C4-2B (cell line): ENCODE measurements around the gene ATP1B3.

ENCODE experiments used
- H3K27ac ChIP-seq: fragments of 450-650 bp; 2 replicates; pipeline ENCODE4 v1.5.1; 2017
- CTCF ChIP-seq: fragments of 450-650 bp; conservative IDR thresholded peaks from 2 replicates; pipeline ENCODE4 v1.5.1; 2017; ENCODE audit warnings: mild to moderate bottlenecking
- ZFX ChIP-seq: fragments of 450-650 bp; IDR thresholded peaks from 2 replicates; pipeline ENCODE4 v1.6.1; 2017

Gene ATP1B3

GRCh38 chr3:141851411-141851810 lies 25.0 kb upstream of the ATP1B3 start:
- TF ChIP-seq CTCF (no peak), ZFX (no peak)
- H3K27ac ChIP-seq: no peak overlapping the region

GRCh38 chr3:141853081-141853601 lies 23.3 kb upstream of the ATP1B3 start:
- no peak overlapping the region for H3K27ac ChIP-seq
- no peak for TF ChIP-seq CTCF
- TF ChIP-seq ZFX: no peak

GRCh38 chr3:141853629-141854168 lies 22.7 kb upstream of the ATP1B3 start:
- no peak for TF ChIP-seq ZFX
- TF ChIP-seq CTCF: no peak
- H3K27ac ChIP-seq: no peak overlapping the region

GRCh38 chr3:141854599-141854998 lies 21.8 kb upstream of the ATP1B3 start:
- no peak for TF ChIP-seq CTCF
- no peak for TF ChIP-seq ZFX
- no peak overlapping the region for H3K27ac ChIP-seq

- TF ChIP-seq ZFX (no peak), CTCF (no peak)
- no peak overlapping the region for H3K27ac ChIP-seq
Observed at GRCh38 chr3:141858312-141858711, 18.1 kb upstream of the ATP1B3 start.

GRCh38 chr3:141859651-141860050 lies 16.8 kb upstream of the ATP1B3 start:
- H3K27ac ChIP-seq: no peak overlapping the region
- TF ChIP-seq CTCF: no peak
- TF ChIP-seq ZFX: no peak

GRCh38 chr3:141860086-141860669 lies 16.3 kb upstream of the ATP1B3 start:
- H3K27ac ChIP-seq: no peak overlapping the region
- TF ChIP-seq CTCF (no peak), ZFX (no peak)
